SK-N-SH (cell line): Measurements from ENCODE around the gene SEMA3A.
"Not testable (repeated sequence)": the region's sequence is repeated elsewhere in the genome, so short reads cannot be mapped to it uniquely, and the experiment has no call there.

Experiments used
- EP300 ChIP-seq, 2 experiments: IDR thresholded peaks; 2 replicates each; pipeline versions ENCODE4 v1.4.0 to v1.6.1; 2012; ENCODE audit warnings: borderline replicate concordance in 1 of 2, low read depth in 1 of 2, low read length in 1 of 2
- NFIC ChIP-seq: IDR thresholded peaks from 2 replicates; pipeline ENCODE4 v1.4.0; 2012; ENCODE audit warnings: borderline replicate concordance
- POLR2AphosphoS5 ChIP-seq: IDR thresholded peaks from 2 replicates; pipeline ENCODE4 v1.6.1; 2012; ENCODE audit warnings: low read depth, low read length
- TF ChIP-seq, protein P1 (sequence below): fragments of 150-350 bp; IDR thresholded peaks from 2 replicates; pipeline ENCODE4 v1.6.1; 2017; ENCODE audit warnings: antibody characterized with exemption, low read length, low read depth, borderline replicate concordance
- TF ChIP-seq, protein P2 (sequence below): fragments of 200-600 bp; sonication (generic); IDR thresholded peaks from 2 replicates; pipeline ENCODE4 v1.6.1; 2017; ENCODE audit warnings: antibody characterized with exemption, mild to moderate bottlenecking, moderate library complexity

DNA sequence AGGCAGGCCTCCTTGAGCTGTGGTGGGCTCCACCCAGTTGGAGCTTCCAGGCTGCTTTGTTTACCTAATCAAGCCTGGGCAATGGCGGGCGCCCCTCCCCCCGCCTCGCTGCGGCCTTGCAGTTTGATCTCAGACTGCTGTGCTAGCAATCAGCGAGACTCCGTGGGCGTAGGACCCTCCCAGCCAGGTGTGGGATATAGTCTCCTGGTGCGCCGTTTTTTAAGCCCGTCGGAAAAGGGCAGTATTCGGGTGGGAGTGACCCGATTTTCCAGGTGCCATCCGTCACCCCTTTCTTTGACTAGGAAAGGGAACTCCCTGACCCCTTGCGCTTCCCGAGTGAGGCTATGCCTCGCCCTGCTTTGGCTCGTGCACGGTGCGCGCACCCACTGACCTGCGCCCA, 139.4 kb downstream of the SEMA3A start:
- not testable (repeated sequence) for TF ChIP-seq EP300 (IDR thresholded peaks at IDR 0.05; ENCODE audit: borderline replicate concordance in 1 of 2, low read depth in 1 of 2, low read length in 1 of 2); POLR2AphosphoS5; NFIC
- TF ChIP-seq, protein P1, sequence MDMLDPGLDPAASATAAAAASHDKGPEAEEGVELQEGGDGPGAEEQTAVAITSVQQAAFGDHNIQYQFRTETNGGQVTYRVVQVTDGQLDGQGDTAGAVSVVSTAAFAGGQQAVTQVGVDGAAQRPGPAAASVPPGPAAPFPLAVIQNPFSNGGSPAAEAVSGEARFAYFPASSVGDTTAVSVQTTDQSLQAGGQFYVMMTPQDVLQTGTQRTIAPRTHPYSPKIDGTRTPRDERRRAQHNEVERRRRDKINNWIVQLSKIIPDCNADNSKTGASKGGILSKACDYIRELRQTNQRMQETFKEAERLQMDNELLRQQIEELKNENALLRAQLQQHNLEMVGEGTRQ = not testable (repeated sequence)
- TF ChIP-seq, protein P2, sequence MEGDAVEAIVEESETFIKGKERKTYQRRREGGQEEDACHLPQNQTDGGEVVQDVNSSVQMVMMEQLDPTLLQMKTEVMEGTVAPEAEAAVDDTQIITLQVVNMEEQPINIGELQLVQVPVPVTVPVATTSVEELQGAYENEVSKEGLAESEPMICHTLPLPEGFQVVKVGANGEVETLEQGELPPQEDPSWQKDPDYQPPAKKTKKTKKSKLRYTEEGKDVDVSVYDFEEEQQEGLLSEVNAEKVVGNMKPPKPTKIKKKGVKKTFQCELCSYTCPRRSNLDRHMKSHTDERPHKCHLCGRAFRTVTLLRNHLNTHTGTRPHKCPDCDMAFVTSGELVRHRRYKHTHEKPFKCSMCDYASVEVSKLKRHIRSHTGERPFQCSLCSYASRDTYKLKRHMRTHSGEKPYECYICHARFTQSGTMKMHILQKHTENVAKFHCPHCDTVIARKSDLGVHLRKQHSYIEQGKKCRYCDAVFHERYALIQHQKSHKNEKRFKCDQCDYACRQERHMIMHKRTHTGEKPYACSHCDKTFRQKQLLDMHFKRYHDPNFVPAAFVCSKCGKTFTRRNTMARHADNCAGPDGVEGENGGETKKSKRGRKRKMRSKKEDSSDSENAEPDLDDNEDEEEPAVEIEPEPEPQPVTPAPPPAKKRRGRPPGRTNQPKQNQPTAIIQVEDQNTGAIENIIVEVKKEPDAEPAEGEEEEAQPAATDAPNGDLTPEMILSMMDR = not testable (repeated sequence)
